GM20431 (cell line): ENCODE data around the gene UBE2D4.
"Not testable (repeated sequence)": the region's sequence is repeated elsewhere in the genome, so short reads cannot be mapped to it uniquely, and the experiment has no call there.

Source experiments
- in situ Hi-C: fragments of 300-500 bp; cut with MseI, MboI; formaldehyde crosslinking; loops from one replicate; pipeline ENCODE4 v1.15.0; 2020; ENCODE audit warnings: low sequenced_read_pairs; ENCODE audit not compliant: unreplicated experiment

UBE2D4 gene

GRCh38 chr7:43925984-43926797 lies at the start of gene UBE2D4:
Gene UBE2D4 (plus strand): TSS chr7:43926436. CDS start chr7:43926533, 97 bp downstream.
- in situ Hi-C loops, result no loop called here

DNA sequence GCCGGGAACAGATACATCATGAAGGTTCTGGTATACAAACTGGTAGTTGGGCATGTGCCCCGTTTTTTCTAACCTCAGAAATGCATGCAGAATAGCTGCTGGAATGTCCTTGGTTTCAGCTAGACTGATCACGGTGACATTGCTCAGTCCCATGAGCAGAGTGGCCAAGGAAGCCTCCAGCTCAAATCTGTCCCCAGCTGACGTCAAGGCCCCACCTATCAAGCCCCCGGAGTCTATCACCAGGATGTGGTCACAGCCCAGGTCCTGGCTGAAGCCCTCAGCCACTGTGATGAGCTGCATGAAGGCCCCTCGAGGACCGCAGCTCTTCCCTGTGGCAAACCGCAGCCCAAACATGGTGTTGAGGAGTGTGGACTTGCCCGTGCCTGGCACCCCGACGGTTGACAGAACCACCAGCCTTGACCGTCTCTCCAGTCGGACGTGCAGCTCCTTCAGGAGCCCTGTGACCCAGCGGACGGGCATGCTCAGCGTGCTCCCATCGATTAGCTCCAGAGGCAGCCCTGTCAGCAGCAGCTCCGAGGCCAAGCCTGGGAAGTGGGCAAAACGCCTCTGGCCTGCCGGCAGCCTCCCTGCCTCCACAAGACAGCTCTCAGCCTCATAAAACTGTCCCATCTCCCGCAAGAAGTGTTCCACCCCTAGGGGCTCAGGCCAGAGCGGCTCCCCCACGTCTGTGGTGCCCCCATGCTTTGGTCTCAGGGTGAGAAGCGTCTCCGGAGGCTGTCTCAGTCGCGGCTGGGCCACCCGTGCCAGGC lies 49.1 kb upstream of the UBE2D4 start:
- in situ Hi-C loops, result no loop called here

DNA sequence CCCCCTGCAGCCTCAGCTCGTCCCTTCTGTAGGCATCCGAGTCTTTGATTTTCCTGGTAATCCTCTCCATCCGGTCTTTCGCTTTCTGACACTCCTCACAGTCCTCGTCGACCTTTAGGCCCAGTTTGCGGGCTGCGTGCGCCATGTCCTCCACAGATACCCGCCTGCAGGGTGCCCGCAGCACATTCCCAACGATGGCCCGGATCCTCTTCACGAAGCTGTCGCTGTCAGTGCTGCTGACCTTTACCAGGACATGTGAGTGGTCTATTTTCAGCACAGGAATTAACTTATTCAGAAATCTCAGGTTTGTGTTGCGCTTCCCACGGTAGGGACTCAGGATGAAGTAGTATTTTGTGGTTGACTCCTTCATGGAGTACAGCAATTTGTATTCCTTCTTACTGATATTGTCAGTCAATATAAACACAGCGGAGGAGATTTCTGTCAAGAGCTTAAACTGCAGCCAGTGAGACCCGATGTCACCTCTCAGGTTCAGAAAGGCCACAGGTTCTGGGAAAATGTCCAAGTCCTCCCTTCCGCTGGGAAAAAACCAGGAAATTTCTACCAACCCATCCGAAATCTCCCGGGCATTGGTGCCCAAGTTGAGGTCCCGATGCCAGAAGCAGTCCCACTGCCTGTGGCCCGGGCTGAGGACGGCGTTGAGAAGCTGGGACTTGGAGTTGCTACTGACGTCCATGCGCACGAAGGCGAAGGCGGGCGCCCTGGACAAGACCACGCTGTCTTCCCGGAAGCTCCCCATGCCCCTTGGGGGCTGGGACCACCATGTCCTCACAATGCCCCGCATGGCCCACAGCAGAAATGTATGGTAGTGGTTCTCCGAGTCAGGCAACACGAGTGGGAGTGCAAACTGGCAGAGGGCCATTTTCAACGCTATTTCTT lies 48.0 kb upstream of the UBE2D4 start:
- in situ Hi-C loops, result no loop called here

DNA sequence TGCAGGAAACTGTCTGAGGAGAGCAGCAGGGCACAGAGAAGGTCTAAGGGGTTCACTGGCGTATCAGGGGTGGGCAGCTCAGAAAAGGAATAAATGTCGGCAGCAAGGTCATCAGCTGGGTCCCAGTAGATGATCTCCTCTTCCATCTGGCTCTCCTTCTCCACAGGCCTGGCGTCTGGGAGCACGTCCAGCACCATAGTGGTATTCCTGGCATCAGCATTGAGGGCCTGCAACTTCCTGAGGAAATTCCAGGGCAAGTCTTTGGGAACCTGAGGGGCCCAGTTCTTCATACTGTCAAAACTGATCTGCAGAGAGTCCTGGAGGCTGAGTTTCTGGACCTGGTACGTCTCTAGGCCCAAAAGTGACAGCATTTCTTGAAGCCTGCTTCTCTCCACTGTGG lies 47.4 kb upstream of the UBE2D4 start:
- in situ Hi-C loops, result no loop called here

DNA sequence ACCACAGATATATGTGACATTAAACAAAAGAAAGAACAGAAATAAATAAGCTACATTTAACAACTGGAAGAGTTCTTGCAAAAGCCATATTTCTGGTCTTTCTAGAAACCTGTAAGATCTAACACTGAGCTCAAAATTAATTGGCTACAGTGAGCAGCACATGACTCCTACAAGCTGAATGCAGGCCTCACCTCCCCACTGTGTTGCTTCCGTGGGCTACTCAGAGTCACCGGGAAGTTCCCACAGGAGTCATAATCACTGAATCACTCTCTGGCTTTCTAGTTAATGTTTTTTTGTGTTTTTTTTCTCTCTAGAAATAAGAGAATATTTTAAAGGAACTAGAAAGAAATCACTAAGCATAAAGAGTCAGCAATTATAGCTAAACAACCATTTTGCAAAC lies 46.8 kb upstream of the UBE2D4 start:
- in situ Hi-C loops, result no loop called here

DNA sequence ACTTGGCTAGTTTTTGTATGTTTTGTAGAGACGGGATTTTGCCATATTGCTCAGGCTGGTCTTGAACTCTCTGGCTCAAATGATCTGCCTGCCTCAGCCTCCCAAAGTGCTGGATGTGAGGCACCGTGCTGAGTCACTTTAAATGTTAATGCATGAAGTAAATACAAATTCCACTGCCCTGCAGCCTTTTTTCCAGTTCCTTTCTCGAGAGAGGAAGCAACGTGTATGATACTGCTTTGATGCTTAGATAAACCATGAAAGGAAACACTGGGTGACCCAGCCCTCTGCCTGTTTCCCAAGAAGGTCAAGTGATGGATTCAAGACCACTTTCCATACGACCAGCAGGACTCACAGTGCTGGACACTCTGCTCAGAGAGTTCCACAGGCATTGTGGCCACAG lies 45.6 kb upstream of the UBE2D4 start:
- in situ Hi-C loops, result no loop called here

DNA sequence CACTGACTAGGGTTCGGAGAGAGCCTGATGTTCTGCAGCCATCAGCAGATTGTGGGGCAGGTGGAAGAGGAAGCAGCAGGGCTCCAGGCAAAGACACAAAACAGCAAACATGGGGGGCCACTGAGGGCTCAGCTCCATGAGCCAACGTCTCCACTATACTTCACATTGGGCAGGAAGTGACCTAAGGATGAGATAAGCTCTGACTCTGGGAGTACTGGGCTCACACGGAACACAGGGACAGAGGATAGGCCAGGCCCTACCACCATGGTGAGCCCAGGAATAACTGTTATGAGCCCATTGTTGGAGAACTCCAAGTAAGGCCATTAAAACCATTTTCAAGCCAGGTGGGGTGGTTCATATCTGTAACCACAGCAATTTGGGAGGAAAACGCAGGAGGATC lies 42.0 kb upstream of the UBE2D4 start:
- in situ Hi-C loops, result no loop called here

DNA sequence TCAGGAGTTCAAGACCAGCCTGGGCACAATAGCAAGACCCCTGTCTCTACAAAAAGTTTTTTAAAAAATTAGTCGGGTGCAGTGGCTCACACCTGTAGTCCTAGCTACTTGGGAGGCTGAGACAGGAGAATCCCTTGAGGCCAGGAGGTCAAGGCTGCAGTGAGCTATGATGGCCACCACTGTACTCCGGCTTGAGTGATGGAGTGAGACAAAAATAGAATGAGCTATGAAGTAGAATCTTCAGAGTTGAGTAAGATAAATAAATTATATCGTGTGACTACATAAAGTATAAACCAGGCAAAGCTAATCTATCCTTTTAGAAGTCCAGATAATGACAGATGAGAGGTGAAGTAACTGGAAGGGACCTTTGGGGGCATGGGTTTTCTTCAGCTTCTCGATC lies 41.6 kb upstream of the UBE2D4 start:
- in situ Hi-C loops, result no loop called here

- in situ Hi-C loops, result no loop called here
Observed at GRCh38 chr7:43888993-43889945, 37.0 kb upstream of the UBE2D4 start.

DNA sequence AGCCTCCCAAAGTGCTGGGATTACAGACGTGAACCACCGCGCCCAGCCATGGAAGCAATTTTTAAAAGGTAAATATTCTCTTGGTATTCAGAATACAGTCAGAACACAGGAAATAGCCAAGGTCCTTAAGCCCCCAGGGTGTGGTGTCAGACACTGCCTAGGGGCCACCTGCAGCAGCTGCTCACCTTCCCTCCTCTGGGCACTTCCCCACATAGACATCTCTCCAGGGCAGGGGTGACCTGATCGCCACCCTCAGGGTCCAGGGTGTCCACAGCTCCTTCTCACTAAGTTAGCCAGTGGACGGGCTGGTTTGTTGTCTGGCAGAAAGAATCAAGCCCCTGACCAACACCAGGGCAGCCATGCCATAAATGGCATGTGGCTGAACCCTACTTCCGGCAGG lies 35.8 kb upstream of the UBE2D4 start:
- in situ Hi-C loops, result no loop called here

- in situ Hi-C loops, result no loop called here
Observed at GRCh38 chr7:43891069-43891955, 34.9 kb upstream of the UBE2D4 start.

DNA sequence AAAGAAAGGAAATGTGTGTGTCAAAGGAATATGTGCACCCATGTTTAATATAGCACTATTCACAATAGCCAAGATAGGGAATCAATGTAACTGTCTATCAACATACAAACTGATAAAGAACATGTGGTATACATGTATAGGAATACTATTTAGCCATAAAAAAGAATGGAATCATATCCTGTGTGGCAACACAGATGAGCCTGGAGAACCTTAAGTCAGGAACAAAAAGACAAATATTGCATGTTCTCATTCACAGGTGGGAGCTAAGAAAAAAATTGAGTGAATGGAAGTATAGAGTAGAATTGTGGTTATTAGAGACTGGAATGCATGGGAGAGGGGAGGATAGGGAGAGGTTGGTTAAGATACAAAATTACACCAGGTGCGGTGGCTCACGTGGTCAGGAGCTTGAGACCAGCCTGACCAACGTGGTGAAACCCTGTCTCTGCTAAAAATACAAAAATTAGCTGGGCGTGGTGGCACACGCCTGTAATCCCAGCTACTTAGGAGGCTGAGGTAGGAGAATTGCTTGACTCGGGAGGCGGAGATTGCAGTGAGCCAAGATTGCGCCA lies 30.3 kb upstream of the UBE2D4 start:
- in situ Hi-C loops, result no loop called here

DNA sequence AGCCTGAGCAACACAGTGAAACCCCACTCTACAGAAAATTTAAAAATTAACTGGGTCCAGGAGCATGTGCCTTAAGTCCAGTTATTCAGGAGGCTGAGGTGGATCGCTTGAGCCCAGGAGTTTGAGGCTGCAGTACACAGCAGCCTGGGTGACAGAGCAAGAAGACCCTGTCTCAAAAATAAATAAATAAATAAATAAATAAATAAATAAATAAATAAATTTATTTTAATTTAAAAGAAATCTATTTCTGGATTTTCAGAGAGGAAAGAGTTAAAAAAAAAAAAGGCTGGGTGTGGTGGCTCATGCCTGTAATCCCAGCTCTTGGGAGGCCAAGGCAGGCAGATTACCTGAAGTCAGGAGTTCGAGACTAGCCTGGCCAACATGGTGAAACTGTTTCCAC lies 27.7 kb upstream of the UBE2D4 start:
- in situ Hi-C loops, result not testable (repeated sequence)

DNA sequence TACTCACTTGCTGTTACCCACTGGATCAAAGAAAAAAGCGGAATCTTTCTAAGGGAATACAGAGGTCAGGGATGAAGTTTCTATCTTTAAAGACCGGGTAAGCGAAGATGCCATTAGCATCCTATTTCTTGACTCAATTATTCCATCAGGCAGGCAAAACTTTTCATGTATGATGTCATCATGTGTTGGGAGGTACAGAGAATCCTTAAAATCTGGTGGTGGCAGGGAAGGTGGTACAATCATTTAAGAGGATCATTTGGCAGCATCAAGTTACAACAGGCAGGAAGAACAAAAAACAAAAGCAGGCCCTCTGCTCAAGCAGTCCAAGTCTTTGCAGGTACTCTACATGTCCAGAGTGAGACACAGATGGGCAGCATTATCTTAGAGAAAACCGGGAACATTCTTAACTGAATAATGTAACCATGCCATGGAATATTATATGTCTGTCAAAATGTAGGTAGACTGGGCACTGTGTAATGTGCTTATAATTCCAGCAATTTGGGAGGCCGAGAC lies 23.6 kb upstream of the UBE2D4 start:
- in situ Hi-C loops, result no loop called here

- in situ Hi-C loops, result no loop called here
Observed at GRCh38 chr7:43904533-43905208, 21.6 kb upstream of the UBE2D4 start.

DNA sequence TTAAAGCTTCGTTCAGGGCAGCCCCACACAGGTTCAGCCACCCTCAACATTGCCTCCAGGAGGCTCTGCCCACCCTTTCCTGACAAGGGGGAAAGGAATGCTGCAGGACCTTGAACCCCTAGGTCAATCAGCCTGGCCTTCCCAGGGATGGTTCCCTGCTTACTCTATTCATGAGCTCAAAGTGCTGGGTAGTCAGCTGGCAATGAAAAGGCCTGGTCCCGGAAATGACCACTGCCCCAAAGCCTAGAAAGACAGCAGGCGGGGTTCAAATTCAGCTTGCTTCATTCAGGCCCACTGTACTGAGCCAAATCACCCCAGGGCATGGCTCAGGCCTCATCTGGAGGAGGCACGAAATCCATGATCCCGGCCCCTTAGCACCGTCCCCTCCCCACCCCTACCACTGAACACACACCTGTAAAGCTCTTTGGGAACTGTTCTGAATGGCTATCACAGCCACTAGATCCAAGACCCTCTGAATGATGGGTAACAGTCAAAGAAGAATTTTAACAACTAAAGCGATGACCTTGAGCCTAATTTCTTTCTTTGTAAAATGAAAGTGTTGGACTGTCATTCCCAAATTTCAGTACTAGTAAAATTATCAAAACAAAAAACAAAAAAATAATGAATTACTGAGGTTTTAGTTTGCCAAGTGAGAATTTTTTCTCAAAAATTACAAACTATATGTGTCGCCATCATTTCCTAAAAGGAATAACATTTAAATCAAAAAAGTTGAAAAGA lies 20.9 kb upstream of the UBE2D4 start:
- in situ Hi-C loops, result no loop called here

GRCh38 chr7:43905956-43906330 lies 20.3 kb upstream of the UBE2D4 start:
- in situ Hi-C loops, result no loop called here
